Chondrocyte (in vitro differentiated cells): ENCODE results near the gene RAB38. TPM values are rescaled to one million over a fixed set of nuclear protein-coding genes. Genes with fewer than 3 reads are reported as not detected.

Experiments used
- DNase-seq: peaks from one replicate; pipeline ENCODE4 v3.0.0; 2021; ENCODE audit warnings: mixed read lengths, low spot score
- H3K27ac Mint-ChIP-seq: one replicate; pipeline ENCODE4 v1.8.0; 2021; ENCODE audit warnings: mild to moderate bottlenecking, moderate library complexity, mixed read lengths; ENCODE audit not compliant: unreplicated experiment
- H3K27me3 Mint-ChIP-seq: 2 replicates; pipeline ENCODE4 v1.8.0; 2021; ENCODE audit warnings: low read depth, mixed read lengths
- H3K36me3 Mint-ChIP-seq: 2 replicates; pipeline ENCODE4 v1.8.0; 2021; ENCODE audit warnings: low read depth, mixed read lengths
- H3K4me1 Mint-ChIP-seq: 2 replicates; pipeline ENCODE4 v1.8.0; 2021; ENCODE audit warnings: low read depth, mild to moderate bottlenecking, mixed read lengths
- H3K4me3 Mint-ChIP-seq: one replicate; pipeline ENCODE4 v1.8.0; 2021; ENCODE audit warnings: mild to moderate bottlenecking, moderate library complexity, mixed read lengths; ENCODE audit not compliant: unreplicated experiment
- H3K9me3 Mint-ChIP-seq: 2 replicates; pipeline ENCODE4 v1.8.0; 2021; ENCODE audit warnings: low read depth, mixed read lengths
- total RNA-seq: library from RNA; stranded (reverse); gene quantifications from 3 replicates; pipeline ENCODE4 v1.2.1, GENCODE V29; 2021
- TF ChIP-seq, protein P1 (sequence below): fragments of 200-600 bp; sonication (generic); IDR thresholded peaks from 2 replicates; pipeline ENCODE4 v1.5.0; 2021; ENCODE audit warnings: antibody characterized with exemption, mild to moderate bottlenecking, moderate library complexity

Gene RAB38
- total RNA-seq, 1 donor from 2014 or later: not detected

DNA sequence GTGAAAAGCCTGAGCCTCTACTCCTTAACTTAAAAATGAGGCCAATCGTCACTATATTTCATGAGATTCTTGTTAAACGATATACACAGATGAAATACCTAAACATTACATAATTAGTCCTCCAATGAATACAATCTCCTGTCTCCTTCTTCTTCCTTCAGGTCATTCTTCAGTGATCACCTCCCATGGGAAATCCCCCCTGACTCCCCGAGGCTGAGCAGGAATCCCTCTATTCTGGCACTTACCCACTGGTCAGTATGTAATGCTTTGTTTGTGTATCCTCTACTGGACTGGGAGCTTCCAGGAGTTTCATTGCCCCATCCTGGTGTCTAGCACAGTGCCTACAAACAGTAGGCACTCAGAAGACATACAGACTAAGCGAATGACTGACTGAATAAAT, 52.3 kb downstream of the RAB38 start:
- no peaks in the 10 kb centered on the region for H3K36me3 Mint-ChIP-seq
- H3K27me3 Mint-ChIP-seq: peaks cover 12% of the 10 kb centered on the region
- no peaks in the 10 kb centered on the region for H3K9me3 Mint-ChIP-seq
- no peak for DNase-seq
- H3K4me3 Mint-ChIP-seq: no peak overlapping the region
- H3K27ac Mint-ChIP-seq: no peak overlapping the region
- TF ChIP-seq, protein P1, sequence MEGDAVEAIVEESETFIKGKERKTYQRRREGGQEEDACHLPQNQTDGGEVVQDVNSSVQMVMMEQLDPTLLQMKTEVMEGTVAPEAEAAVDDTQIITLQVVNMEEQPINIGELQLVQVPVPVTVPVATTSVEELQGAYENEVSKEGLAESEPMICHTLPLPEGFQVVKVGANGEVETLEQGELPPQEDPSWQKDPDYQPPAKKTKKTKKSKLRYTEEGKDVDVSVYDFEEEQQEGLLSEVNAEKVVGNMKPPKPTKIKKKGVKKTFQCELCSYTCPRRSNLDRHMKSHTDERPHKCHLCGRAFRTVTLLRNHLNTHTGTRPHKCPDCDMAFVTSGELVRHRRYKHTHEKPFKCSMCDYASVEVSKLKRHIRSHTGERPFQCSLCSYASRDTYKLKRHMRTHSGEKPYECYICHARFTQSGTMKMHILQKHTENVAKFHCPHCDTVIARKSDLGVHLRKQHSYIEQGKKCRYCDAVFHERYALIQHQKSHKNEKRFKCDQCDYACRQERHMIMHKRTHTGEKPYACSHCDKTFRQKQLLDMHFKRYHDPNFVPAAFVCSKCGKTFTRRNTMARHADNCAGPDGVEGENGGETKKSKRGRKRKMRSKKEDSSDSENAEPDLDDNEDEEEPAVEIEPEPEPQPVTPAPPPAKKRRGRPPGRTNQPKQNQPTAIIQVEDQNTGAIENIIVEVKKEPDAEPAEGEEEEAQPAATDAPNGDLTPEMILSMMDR: no peak
- no peaks in the 10 kb centered on the region for H3K4me1 Mint-ChIP-seq

DNA sequence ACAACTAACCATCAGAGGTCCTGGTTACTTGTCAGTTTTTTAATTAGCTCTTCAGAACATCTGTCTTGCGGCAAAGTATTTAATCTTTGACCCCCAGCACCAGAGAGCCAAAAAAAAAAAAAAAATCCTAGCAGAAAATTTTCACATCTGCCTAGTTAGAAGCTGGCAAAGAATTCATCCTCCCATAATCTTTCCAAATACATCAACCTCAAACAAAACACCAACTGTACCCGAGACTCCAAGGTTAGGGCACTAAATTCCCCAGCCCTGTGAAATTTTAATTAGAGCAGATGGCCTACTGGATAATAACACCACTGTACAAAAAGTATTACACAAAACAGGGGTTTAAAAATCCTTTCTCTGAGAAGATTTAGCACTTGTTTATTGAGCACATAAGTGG, 55.7 kb downstream of the RAB38 start:
- DNase-seq: no peak
- H3K36me3 Mint-ChIP-seq: no peaks in the 10 kb centered on the region
- peaks cover 16% of the 10 kb centered on the region for H3K27me3 Mint-ChIP-seq
- H3K9me3 Mint-ChIP-seq: no peaks in the 10 kb centered on the region
- no peak overlapping the region for H3K4me3 Mint-ChIP-seq
- TF ChIP-seq, protein P1: no peak
- no peaks in the 10 kb centered on the region for H3K4me1 Mint-ChIP-seq
- H3K27ac Mint-ChIP-seq: no peak overlapping the region

DNA sequence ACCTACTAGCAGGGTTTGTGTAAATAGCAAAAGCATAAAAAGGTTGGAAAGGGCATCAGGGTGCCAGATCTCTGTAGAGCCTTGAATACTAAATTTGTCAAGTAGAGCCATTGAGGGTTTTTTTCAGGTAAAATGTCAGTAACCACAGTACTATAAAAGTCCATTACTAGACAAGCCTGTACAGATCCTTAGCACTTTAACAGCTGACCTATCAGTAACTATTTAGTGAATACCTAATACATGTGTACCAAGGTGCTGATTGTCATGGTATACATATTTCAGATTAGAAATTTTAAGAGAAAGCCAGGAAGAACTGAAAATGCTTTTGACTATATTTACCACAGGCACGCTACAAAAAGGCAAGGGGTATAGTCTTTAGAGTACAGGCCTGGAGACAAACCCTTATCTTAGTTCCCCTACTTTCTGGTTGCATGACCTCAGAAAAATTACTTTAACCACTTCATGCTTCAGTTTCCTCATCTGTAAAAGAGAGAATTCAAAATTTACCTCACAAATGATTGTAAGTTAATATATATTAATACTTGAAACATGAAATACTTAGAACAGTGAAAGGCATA, 57.9 kb downstream of the RAB38 start:
- no peaks in the 10 kb centered on the region for H3K36me3 Mint-ChIP-seq
- DNase-seq: no peak
- peaks cover 13% of the 10 kb centered on the region for H3K27me3 Mint-ChIP-seq
- H3K27ac Mint-ChIP-seq: no peak overlapping the region
- no peaks in the 10 kb centered on the region for H3K9me3 Mint-ChIP-seq
- no peaks in the 10 kb centered on the region for H3K4me1 Mint-ChIP-seq
- no peak overlapping the region for H3K4me3 Mint-ChIP-seq
- TF ChIP-seq, protein P1: no peak

DNA sequence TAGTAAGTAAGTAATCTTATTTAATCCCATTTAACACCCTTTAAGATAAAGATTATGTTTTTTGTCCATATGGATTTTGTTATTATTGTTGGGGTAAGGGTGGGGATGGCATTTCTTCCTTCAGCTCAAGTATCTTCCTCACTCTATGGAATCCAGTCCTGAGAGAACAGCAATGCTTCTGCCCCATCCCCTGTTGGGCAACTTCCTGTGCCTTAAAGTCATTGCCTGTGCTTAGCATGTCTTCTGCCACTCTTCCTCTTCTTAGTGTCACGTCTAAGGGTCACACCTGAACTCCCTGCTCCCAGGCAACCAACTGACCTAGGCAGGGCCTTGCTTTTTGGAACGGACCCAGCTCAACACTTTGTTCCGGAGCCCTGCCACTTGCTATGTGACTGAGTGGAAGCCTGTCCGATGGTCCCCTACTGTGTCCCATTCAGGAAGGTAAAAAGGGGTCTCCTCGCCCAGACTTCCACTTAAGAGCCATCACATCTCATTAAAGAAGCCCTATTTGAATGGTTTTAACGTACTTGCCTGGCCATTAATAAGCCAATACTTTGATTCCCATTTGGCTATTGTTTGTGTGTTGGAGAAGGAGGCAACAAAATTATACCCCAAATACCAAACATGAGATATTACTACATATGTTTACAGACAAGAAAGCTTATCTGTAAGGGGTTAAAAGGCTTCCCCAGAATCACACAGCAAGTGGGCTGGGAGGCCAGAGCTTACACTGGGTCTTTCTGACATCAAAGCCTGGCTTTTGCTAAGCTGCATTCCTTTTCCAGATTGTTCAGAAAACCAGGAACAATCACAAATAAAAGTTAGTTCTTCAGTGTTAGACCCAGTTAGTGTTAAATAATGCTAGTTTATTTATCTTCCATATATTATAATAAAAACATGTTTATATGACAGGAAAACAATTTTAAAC, 59.2 kb downstream of the RAB38 start:
- TF ChIP-seq, protein P1: no peak
- Mint-ChIP-seq H3K36me3 (no peaks in the 10 kb centered on the region), H3K27me3 (peaks cover 13% of the 10 kb centered on the region), H3K27ac (no peak overlapping the region), H3K4me3 (no peak overlapping the region), H3K4me1 (no peaks in the 10 kb centered on the region), H3K9me3 (no peaks in the 10 kb centered on the region)
- no peak for DNase-seq

DNA sequence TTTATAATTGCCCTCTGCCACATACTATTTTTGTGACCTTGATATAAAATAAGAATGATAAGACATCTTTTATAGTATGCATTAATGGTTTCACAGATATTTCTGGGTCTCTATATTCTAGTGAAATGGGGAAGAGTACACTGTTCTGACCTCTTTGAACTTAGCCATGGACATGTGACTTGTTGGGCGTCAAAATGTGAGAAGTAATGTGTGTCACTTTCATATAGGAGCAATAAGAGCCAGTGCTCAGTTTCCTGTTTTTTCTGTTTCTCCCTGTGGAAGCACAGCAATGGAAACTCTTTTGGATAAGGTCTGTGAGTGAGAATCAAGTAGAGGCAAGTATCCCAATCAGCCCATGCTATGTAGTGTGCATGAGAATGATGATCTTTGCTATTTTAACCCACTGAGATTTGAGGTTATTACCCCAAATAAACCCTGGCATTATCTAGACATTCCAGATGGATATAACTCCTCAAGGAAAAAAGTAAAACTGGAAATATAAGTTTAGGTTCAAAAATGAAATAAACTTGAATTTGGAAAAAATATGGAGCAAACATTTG, 60.7 kb downstream of the RAB38 start:
- H3K4me3 Mint-ChIP-seq: no peak overlapping the region
- peaks cover 6% of the 10 kb centered on the region for H3K27me3 Mint-ChIP-seq
- TF ChIP-seq, protein P1: no peak
- H3K4me1 Mint-ChIP-seq: no peaks in the 10 kb centered on the region
- DNase-seq: no peak
- H3K36me3 Mint-ChIP-seq: no peaks in the 10 kb centered on the region
- H3K9me3 Mint-ChIP-seq: peaks cover 3% of the 10 kb centered on the region
- no peak overlapping the region for H3K27ac Mint-ChIP-seq
